ENCODE results near the gene CA12.

DNA sequence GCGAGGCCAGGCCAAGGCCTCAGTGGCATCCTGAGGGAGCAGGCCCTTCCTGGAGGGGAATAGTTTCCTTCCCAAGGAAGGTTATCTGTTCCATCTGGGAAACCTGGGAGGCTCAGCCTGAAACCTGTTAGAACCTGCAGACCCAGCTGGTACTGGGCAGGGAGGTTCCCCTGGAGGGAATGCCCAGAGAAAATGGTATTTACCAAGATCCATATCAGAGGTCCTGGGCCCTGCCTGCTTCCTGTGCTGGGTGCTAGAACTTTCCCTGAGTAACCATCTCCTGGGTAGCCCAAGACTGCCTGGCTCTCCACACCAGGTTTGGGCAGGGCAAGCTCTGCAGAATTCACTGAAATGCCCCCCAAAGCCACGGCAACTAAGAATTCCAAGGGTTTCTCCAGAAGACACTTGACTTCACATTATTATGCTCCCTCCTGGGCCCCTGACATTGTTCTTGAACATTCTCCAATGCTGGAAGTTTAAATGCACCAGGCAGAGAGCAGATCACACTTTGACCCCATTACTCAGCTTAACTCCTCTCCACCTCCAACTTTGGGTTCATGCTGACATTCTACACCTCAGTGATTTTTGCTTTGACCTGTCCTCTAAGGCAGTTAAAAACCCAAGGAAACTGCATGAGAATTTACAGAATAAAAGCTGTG lies 2.0 kb downstream of the CA12 start:
- TF ChIP-seq POLR2AphosphoS5 (IDR thresholded peaks at IDR 0.05; ENCODE audit: insufficient read depth in 1 of 2, low read depth in 1 of 2) (no peak), POLR2A (IDR thresholded peaks at IDR 0.05) (no peak)
- TF ChIP-seq, protein P1, sequence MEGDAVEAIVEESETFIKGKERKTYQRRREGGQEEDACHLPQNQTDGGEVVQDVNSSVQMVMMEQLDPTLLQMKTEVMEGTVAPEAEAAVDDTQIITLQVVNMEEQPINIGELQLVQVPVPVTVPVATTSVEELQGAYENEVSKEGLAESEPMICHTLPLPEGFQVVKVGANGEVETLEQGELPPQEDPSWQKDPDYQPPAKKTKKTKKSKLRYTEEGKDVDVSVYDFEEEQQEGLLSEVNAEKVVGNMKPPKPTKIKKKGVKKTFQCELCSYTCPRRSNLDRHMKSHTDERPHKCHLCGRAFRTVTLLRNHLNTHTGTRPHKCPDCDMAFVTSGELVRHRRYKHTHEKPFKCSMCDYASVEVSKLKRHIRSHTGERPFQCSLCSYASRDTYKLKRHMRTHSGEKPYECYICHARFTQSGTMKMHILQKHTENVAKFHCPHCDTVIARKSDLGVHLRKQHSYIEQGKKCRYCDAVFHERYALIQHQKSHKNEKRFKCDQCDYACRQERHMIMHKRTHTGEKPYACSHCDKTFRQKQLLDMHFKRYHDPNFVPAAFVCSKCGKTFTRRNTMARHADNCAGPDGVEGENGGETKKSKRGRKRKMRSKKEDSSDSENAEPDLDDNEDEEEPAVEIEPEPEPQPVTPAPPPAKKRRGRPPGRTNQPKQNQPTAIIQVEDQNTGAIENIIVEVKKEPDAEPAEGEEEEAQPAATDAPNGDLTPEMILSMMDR (IDR thresholded peaks at IDR 0.05): no peak

Measured in vagina (tissue), 2 donors.